GM10847 (cell line): ENCODE results near the gene SLC1A6.

Source experiments
- POLR2A ChIP-seq: IDR thresholded peaks from 2 replicates; pipeline ENCODE4 v1.6.1; 2011; ENCODE audit not compliant: insufficient read length; ENCODE audit errors: extremely low read depth

The SLC1A6 gene

DNA sequence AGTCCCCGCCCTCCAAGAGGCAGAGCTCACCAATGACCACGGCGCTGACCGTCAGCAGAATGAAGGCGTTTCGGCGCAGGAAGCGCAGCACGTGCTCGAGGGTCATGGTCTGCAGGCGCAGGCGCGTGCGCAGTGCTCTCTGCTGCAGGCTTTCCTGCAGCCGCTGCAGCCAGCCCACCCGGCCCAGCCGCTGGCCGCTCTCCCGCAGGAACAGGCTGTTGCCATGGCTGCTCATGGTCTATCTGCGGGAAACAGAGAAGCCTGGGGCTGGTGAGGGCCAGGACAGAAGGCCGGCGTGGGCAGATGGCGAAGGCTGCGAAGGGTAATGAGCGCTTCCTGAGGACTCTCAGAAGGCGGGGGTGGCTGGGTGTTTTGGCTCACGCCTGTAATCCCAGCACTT is 7.0 kb downstream of the SLC1A6 start:
- no peak for TF ChIP-seq POLR2A

DNA sequence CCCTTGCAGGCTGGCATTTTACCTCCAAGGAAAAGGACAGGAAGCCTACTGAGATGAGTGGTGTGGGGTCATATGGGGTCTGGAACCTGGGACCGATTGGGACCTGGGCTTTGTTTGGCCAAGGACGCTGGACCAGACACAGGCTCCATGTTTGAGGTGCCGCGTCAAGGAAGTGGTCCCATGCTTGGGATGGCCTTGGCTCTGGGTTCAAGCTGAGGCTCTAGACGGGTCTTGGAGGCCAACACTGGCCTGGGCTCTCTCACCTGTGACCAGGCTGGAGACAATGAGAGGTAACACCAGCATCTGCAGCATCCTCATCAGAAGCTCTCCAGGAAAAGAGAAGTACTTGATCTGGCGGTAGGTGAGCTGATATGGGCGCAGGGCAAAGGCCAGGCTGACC is 8.2 kb downstream of the SLC1A6 start:
- no peak for TF ChIP-seq POLR2A

DNA sequence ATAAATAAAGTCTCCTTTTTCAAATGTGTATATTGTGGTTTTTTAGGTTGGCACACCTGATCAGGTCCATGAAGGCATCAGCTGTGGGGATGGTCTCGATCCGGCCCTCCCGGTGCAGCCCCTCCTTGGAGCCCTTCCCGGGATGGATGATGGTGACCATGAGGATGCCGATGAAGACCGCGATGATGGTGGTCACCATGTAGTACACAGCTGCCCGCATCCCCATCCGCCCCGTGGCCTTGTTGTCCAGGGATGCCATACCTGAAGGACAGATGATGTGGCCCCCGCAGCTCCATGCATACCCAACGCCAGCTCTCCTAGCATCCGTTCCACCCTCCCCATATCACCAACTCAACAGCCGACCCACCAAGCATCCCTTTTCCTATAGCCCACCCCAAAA is 11.4 kb downstream of the SLC1A6 start:
- TF ChIP-seq POLR2A, result no peak

DNA sequence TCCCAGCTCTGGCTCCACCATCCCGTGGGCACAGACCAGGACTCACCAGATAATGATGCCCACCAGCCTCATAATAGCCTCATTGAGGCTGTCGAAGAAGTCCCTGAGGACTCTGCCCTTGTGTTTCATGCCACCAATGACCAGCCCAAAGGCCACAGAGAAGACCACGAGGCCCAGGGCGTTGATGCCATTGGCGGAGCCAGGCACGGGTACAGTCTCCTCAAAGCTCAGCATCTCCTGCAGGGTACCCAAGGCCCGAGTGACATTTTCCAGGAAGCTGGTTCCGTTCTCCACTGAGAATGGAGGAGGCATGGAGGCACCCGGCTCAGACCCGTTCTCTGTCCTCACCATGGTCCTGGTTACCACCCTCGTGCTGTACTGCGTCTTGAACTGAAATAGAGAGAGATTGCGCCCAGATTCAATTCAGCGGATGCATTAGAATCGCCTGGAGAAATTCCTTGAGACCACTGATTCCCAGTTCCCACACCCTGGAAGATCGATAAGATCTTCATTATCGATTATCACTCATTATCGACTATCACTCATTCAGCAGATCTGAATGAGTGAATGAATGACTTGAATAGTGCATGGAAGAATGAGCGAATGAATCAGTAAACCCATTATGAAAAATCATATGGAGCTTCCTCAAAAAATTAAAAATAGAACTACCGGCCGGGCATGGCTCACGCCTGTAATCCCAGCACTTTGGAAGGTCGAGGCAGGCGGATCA is 17.5 kb downstream of the SLC1A6 start:
- no peak for TF ChIP-seq POLR2A

DNA sequence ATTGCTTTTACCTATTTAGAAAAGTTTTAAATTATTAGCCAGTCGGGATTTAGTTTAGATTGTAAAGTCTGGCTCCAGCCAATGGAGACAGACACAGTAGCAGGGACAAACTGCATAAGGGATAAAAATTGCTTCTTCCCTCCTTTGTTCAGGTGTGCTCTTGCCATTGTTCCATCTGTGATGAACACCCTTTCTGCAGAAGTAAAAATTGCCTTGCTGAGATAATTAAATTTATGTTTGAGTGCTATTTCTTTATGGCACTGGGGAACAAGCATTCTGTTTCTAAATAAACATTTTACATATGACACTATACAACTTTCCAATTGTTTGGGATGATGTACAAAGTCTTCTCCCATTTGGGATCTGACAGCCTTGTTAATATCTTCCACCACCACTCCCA is 20.4 kb downstream of the SLC1A6 start:
- no peak for TF ChIP-seq POLR2A

- TF ChIP-seq POLR2A, result no peak
Measured at GRCh38 chr19:14957464-14957863, 22.2 kb downstream of the SLC1A6 start.

- TF ChIP-seq POLR2A, result no peak
Measured at GRCh38 chr19:14954071-14954655, 25.5 kb downstream of the SLC1A6 start.

DNA sequence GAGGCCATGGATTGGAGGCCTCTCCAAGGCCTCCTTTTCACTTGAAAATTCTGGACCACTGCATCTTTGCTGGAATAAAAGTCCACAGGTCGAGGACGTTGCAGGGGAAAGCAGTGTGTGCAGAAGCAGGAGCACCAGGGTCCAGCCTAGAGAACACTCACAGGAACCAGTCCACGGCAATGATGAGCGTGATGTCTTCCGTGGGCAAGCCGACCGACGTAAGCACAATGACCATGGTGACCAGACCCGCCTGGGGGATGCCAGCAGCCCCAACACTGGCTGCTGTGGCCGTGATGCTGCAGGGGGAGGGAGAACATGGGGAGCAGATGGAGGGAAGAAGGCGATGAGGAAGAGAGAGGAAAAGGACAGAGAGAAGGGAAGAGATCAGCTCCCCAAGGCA is 26.9 kb downstream of the SLC1A6 start:
- TF ChIP-seq POLR2A, result no peak

GRCh38 chr19:14950421-14950820 is 29.2 kb downstream of the SLC1A6 start:
- no peak for TF ChIP-seq POLR2A

GRCh38 chr19:14949876-14950275 is 29.8 kb downstream of the SLC1A6 start:
- TF ChIP-seq POLR2A, result no peak

- no peak for TF ChIP-seq POLR2A
Measured at GRCh38 chr19:14944456-14944855, 35.2 kb downstream of the SLC1A6 start.

GRCh38 chr19:14943601-14944000 is 36.1 kb downstream of the SLC1A6 start:
- TF ChIP-seq POLR2A, result no peak

GRCh38 chr19:14941189-14941588 is 38.5 kb downstream of the SLC1A6 start, which contains the start of gene OR7C2:
OR7C2 (plus strand) TSS chr19:14941489; CDS start chr19:14941489, 0 bp downstream.
- TF ChIP-seq POLR2A, result no peak

DNA sequence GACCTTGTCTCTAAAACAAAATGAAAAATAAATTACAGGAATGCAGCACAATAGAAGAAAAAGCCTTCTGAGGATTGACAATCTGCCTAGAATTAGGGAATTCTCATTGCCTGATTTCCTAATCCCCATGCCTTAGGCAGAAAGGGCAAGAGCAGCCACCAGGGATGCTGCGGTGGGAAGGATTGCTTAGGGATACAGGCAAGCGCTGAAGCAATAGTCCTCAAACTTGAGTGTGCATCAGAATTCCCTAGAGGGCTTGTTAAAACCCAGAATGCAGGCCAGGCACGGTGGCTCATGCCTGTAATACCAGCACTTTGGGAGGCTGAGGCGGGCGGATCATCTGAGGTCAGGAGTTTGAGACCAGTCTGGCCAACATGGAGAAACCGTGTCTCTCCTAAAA is 39.4 kb downstream of the SLC1A6 start:
- no peak for TF ChIP-seq POLR2A

DNA sequence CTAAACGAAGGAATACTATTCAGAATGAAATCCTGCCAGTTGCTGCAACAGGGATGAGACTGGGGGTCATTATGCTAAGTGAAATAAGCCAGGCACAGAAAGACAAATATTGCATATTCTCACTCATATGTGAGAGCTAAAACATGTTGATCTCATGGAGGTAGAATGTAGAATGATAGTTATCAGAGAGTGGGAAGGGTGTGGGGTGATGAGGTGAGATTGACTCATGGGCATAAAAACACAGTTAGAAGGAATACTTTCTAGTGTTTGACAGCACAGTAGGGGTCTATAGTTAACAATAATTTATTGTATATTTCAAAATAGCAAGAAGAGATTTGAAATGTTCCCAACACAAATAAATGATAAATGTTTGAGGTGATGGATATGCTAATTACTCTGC is 46.2 kb downstream of the SLC1A6 start:
- TF ChIP-seq POLR2A, result no peak

DNA sequence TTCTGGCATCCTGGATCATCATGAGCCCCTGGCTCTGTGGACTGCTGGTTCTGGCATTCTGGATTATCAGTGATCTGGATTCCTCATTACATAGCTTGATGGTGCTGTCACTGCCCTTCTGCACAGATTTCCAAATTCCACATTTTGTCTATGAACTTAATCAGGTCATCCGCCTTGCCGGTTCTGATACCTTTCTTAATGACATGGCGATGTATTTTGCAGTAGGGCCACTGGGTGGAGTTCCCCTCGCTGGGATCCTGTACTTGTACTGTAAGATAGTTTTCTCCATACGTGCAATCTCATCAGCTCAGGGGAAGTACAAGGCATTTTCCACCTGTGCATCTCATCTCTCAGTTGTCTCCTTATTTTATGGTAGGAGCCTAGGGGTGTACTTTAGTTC is 62.8 kb downstream of the SLC1A6 start:
- TF ChIP-seq POLR2A, result no peak

GRCh38 chr19:14915116-14915515 is 64.5 kb downstream of the SLC1A6 start:
- no peak for TF ChIP-seq POLR2A
